GM21723 (cell line): ENCODE results near the gene DLK1.

ENCODE experiments used
- ATAC-seq: cut with Tn5 transposase; IDR thresholded peaks from one replicate; pipeline ENCODE4 v1.9.1; 2021; ENCODE audit warnings: mild to moderate bottlenecking, moderate library complexity; ENCODE audit not compliant: unreplicated experiment

DLK1 gene

GRCh38 chr14:100775351-100775830, 48.7 kb downstream of the DLK1 start:
- ATAC-seq: no peak

DNA sequence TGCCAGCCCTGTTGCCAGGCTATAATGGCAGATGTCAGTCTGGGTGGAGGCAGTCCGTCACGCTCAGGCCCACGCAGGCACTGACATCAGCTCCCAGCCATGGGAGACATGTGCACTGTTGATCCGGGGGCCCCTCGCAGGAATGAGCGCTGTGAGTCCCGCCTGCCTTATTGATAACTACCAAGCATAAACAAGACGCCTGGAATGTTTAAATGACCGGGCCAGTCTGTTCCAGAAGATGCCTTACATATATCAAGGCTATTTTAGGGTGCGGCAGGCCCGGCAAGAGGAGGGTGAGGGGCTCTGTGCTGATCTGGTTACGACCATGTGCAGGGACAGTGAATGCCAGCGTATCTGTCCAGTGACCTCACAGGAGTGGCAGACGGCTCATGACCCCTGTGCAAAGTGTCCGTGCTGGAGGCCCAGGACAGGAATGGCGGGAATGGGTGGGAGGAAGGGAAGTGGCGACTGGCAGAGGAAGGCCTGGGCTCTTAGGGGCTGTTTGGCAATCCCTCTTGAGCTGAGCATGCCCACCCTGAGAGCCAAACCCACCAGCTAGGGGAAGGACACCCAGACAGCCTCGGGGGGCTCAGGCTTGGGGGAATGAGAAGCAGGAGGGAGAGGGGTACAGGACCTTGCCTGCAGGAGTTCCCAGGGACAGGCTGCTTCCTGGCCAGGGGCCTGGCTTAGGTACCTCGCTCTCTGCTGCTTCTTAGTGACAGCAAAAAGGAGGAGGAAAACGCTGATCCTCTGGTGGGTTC, 49.3 kb downstream of the DLK1 start:
- no peak for ATAC-seq

DNA sequence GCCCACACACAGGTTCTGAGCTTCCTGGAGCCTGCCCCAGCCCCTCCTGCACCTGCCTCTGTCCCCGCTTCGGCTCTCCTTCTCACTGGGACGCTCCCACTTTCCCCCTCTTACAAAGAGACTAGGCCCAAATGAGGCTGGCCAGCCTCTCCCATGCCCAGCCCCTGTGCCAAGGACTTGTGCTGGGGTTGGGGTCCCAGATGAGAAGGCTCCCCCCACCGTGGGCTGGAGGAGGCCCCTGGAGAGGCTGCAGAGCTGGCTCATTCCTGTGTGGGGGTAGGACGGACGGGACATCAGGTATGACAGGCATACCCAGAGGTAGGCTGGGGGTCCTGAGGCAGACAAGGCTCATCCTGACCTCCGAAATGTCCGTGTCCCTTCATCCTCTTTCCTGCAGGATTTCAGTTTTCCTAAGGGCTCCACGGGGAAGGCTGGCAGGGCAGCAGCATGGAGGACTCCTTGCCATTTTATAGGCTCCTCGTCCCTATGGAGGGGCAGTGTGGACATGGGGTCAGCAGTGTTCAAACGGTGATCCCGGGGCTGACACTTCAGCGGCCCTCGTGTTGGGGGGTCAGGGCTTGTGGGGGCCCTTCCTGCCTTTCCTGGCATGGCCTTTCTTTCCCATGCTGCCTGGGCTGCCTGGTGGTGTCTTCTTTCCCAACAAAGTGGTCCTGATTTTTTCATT, 50.1 kb downstream of the DLK1 start:
- no peak for ATAC-seq

DNA sequence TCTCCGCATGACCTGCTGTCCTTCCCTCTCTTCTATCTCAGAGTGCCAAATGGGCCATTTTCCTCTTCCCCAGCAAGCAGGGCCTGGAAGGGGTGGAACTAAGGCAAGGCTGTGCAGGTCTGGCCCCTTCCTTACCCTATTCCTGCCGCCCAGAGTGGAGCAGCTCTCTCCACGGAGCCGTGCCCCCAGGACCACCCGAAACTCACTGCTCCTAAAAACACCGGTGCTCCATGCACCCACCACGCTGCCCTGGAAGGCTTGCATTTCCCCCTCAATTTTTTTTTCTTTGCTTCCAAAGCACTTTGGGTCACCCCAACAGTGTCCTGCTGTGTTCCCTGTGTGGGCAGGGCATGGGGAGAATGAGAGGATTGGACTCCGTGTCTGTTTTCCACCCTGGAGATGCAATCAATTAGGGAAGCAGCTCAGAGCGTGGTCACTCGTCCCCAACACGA, 50.7 kb downstream of the DLK1 start:
- ATAC-seq: no peak

- no peak for ATAC-seq
These were observed 51.3 kb downstream of the DLK1 start for GRCh38 chr14:100777818-100778525.

- ATAC-seq: no peak
These were observed 51.8 kb downstream of the DLK1 start for GRCh38 chr14:100778526-100778882.

DNA sequence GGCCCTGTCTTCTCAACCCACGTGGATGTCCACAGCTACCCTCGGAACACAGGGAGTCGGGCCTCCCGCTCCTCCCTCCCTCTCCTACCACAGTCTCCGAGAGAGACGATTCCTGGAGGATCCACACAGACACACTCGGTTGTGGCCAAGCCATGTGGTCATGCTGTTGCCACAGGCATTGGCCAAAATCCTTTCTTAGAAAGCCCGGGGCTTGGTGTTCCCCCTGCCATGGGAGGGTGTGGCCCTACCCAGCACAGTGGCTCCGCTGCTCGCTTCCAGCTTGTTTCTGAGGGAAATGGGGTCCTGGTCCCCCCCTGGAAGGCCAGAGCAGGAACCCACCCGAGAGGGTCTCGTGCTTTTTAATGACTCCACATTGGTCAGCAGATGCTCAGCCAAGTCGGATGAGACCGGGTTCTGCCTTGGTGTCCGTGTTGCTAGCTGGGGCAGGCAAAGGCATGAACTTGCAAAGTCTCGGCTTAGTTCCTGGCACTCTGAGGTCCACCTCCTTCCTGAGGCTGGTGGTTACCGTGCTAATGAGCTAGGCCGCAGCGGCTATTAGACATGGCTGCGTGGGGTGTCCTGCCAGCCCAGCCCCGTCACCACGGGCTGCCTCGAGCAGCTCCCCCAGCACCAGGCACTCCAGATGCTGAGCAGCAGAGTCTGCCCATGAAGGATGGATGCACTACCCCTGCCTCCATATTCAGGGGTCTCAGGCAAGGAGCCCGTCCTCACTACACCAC, 52.4 kb downstream of the DLK1 start:
- ATAC-seq: no peak

- ATAC-seq: no peak
These were observed 53.0 kb downstream of the DLK1 start for GRCh38 chr14:100779691-100780080.

- ATAC-seq: no peak
These were observed 53.6 kb downstream of the DLK1 start for GRCh38 chr14:100780246-100780645.

DNA sequence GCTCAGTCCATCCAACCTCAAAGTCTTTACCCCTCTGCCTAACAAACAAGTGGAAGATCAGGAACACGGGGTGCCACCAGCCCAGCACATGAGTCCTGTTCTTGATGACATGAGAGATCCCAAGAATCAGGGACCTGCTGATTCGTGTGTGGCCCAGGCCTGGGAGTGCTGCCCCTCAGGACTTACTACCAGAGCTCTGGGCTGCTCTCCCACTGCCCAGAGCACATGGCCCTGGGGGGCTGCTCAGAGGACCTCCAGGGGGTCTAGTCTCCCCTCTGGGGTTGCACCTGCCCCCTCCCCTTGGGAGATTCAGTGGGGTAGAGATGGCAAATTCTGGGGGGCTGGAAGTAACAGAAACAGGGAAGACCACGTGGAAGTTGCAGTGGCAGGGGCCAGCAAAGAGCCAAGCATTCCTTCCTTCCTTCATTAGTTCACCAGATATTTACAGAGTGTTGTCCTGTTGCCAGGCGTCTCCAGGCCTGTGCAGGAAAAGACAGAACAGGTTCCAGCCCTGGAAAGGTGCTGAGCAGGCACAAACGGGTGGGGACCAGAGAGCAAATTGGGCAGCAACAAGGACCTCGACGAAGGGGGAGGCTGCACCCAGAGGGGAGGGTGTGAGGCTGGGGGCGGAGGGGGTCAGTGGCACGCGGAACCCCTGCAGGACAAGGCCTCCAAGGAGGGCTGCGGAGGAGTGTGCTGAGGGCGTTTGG, 54.1 kb downstream of the DLK1 start:
- no peak for ATAC-seq

DNA sequence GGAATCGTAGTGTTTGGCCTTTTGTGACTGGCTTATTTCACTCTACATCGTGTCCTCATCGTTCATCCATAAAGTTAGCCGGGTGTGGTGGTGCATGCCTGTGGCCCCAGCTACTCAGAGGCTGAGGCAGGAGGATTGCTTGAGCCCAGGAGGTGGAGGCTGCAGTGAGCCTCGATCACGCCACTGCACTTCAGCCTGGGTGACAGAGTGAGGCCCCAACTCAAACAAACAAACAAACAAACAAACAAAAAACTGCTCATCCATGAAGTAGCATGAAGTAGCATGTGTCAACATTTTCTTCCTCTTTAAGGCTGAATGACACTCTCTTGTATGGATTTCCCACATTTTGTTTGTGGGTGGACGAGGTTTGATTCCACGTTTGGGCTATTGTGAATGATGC, 55.3 kb downstream of the DLK1 start:
- ATAC-seq: no peak

DNA sequence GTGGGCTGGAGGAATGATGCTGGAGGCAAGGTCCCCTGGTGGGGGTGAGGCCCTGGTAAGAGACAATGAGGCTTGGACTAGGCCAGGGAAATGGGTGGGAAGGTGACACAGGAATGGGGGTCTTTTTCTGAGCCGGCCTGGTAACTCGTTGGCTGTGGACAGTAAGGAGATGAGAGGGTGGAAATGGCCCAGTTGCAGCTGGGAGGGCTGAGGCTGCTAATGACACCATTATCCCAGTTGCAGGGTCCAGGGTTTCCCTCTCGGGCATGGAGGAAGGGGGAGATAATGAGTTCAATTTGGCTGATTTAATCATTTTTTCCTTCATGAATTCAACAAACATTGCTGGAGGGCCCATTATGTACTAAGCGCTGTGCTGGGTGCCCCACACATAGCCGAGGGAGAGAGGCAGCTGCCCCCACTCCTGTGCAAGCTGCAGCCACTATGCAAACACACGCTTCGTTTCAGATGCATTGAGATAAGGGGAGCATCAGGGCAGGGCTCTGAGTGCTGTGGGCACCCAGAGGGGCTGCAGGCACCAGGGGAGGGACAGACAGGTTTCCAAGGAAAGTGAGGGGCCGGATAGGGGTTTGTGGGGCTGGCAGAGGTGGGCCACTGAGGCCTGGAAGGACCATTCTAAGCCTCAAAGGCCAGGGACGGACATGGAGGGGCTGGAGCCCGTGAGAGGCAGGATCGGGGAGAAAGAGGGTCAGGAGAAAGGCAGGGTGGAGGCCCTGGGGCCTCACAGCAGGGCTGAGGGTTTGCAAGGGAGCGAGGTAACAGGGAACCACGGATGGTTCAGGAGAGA, 56.0 kb downstream of the DLK1 start:
- no peak for ATAC-seq

DNA sequence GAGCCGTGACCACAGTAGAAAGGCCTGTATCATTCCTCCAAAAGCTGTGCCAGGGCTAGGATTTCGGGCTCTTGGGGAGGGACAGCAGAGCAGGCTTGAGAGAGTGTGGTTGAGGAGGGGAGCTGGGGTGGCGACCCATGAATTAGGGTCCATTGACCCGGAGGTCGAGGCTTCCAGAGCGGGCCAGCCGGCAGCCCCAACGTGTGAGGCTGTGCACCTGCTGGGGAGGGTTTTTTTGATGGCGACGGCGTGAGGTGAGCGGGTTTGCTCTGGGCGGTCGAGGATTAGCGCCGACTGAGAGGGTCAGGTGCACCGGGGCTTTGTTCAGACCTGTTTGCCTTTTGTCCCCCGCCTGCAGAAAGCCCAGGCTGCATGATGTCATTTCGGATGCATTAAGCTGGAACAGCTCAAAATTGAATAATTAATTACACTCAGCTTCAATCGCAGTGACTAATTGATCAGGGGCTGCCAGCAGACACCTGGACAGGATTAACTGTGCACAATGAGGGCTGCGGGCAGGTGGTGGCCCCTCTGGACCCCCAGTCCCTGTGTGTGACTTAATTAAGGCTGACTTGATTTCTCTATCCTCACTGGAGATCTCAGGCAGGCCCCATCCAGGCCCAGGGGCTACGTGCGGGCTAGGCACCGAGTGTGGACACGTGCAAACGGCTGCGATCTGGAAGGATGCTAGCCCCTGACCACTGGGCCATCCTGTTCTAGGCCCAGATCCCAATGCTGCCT, 57.1 kb downstream of the DLK1 start:
- ATAC-seq: no peak

DNA sequence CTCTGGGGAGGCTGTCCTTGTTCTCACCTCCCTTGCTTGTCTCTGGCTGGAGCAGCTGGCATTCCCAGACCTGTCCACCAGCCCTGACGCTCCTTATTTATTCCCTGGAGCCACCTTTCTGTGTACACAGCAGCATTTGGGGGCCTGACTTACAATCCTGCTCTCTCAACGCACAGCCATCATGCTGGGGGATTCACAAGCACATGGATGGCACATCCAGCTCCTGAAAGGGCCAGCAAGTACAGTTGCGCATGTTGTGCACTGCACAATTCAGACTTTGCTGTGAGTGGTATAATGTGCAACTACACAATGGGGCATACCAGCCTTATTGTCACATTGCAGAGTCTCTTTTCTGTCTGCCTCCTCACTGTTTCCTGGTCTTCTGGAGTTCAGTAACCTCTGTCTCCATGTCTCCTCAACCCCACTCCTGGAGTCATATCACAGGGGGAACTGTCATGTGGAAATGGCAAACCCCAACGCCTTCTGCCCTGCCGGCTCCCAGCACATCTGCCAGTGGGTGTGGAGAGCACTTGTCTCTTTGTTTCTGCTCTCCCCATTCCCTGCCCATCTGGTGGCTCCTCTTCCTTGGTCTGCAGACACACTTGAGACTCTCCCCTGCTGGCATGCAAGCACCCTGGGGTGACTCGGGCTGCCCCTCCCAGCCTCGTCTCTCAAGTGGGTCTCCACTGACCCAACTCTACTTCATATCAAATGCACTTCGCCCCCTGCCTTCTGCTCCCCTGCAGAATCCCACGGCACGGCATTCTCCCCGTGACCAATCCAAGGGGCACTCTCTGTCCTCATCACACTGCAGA, 58.0 kb downstream of the DLK1 start:
- no peak for ATAC-seq

- ATAC-seq: no peak
These were observed 58.6 kb downstream of the DLK1 start for GRCh38 chr14:100785338-100785615.

GRCh38 chr14:100785626-100786025, 58.9 kb downstream of the DLK1 start:
- no peak for ATAC-seq

DNA sequence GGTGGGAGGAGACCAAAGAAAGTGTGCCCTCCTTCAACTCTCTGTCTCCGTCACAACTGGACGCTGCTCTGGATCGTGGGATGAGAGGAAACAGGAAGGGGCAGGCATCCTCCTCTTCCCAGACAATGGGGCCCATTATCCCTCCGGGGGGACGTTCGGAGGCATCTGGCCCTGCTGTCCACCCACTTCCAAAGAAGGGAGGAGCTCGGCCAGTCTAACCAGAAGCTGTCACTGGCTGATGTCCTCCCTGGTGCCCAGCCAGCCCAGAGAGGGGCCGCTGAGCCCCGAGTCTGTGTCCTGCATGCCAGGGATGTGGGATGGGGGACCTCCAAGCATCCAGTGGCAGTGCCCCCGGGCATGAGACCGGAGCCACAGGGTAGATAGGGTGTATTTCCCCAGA, 59.4 kb downstream of the DLK1 start:
- ATAC-seq: no peak

DNA sequence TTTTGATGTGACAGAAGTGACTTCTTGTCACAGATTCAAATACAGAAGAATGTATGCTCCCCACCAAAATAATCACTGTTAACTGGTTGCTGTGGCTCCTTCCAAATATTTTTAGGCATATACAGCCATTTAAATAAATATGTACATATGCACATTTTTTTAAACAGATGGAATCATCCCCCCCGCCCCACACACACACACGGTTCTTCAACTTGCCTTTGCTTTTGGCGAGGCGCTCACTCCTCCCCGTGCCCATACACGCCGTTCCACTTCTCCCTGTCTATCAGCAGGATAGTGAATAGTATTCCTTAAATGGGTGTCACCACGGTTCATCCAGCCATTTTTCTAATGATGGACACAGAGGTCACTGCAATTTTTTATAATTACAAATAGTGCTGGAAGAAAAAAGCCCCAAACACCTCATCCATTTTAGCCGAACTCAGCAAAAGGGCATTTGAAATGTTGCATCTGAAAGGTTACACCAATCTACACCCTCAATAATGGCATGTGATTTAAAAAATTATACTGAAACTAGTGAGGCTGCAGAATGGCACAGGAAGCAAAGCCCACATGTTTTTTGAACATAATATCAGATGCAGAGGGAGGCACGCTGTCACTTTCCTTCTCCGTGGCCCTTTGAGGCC, 60.0 kb downstream of the DLK1 start:
- no peak for ATAC-seq
